Adipose tissue (tissue), 3 donors: Measurements from ENCODE around the gene SBNO2. TPM values are rescaled to one million over a fixed set of nuclear protein-coding genes. Genes with fewer than 3 reads are reported as not detected.
A peak's percentile ranks its signal among the peaks of the same experiment; 100 is the strongest.

Source experiments
- H3K27ac ChIP-seq: one replicate; pipeline ENCODE4 v1.5.1; 2013; ENCODE audit warnings: low read depth, low read length
- WGBS, 3 donors: extraction: QIAGEN DNeasy Blood & Tissue Kit; methylation state at CpG; one replicate each; pipeline ENCODE4 v1.1.7; 2013; 5-methylcytosine and 5-hydroxymethylcytosine counted together
- polyA plus RNA-seq, 3 donors: library from polyadenylated mRNA; stranded (reverse); fragments of 200-250 nt; gene quantifications; one replicate each; pipeline ENCODE4 v1.2.3, GENCODE V29; 2013
- donor health status: healthy with polysubstance abuse.
- donor health status: Bipolar disorder and iron deficiency.
- donor health status: healthy.

The SBNO2 gene
- polyA plus RNA-seq, 3 donors = 22.0 to 155 (median 53.1) TPM

- 26 to 37% (median 32%) methylated on average over 68 to 69 of the region's 69 CpGs for WGBS, 3 donors
- peak overlapping the region; percentile 2 for H3K27ac ChIP-seq
Measured at GRCh38 chr19:1105008-1105872, 68.8 kb downstream of the SBNO2 start.

GRCh38 chr19:1104311-1105007 is 69.6 kb downstream of the SBNO2 start:
- 0 to 1% (median 0%) methylated on average over 65 to 93 of the region's 93 CpGs for WGBS, 3 donors
- peak overlapping the region; percentile 95 for H3K27ac ChIP-seq

GRCh38 chr19:1103708-1104310 is 70.3 kb downstream of the SBNO2 start, which contains the start of gene GPX4:
Gene GPX4 (plus strand): TSS chr19:1103994. CDS start chr19:1104044, 50 bp downstream.
- H3K27ac ChIP-seq = peak within 1 kb of the TSS; percentile 95
- WGBS, 3 donors = 0 to 1% (median 1%) methylated on average over 63 to 75 of the region's 75 CpGs

- WGBS, 3 donors = 29 to 37% (median 37%) methylated on average over 20 of the region's 20 CpGs
- peak overlapping the region; percentile 63 for H3K27ac ChIP-seq
Measured at GRCh38 chr19:1103132-1103707, 70.8 kb downstream of the SBNO2 start.

GRCh38 chr19:1102407-1103131 is 71.5 kb downstream of the SBNO2 start:
- peak overlapping the region; percentile 63 for H3K27ac ChIP-seq
- 50 to 66% (median 57%) methylated on average over 17 of the region's 17 CpGs for WGBS, 3 donors

GRCh38 chr19:1101337-1101698 is 72.8 kb downstream of the SBNO2 start:
- peak overlapping the region; percentile 70 for H3K27ac ChIP-seq
- 6 to 38% (median 7%) methylated on average over 9 of the region's 9 CpGs for WGBS, 3 donors

- 40 to 58% (median 51%) methylated on average over 15 of the region's 15 CpGs for WGBS, 3 donors
- H3K27ac ChIP-seq = peak overlapping the region; percentile 40
Measured at GRCh38 chr19:1098177-1099051, 75.7 kb downstream of the SBNO2 start.

GRCh38 chr19:1097810-1098176 is 76.3 kb downstream of the SBNO2 start:
- WGBS, 3 donors = 65 to 75% (median 65%) methylated on average over 7 of the region's 7 CpGs
- no peak overlapping the region for H3K27ac ChIP-seq

GRCh38 chr19:1094978-1095701 is 78.9 kb downstream of the SBNO2 start, which contains the start of gene POLR2E:
Gene POLR2E (minus strand): TSS chr19:1095375. CDS start chr19:1095315, 60 bp downstream.
- 1% methylated on average over 75 to 81 of the region's 81 CpGs for WGBS, 3 donors

GRCh38 chr19:1094655-1094977 is 79.5 kb downstream of the SBNO2 start:
- WGBS, 3 donors = 0 to 2% (median 0%) methylated on average over 19 of the region's 19 CpGs
- H3K27ac ChIP-seq = no peak overlapping the region

More at GRCh38 chr19:1094978-1095701, 78.9 kb downstream of the SBNO2 start, which contains the start of gene POLR2E:
- no peak within 1 kb of the TSS for H3K27ac ChIP-seq

- WGBS, 3 donors = 60 to 64% (median 64%) methylated on average over 31 to 32 of the region's 32 CpGs
- H3K27ac ChIP-seq = no peak overlapping the region
Measured at GRCh38 chr19:1093811-1094553, 80.1 kb downstream of the SBNO2 start.

GRCh38 chr19:1093330-1093729 is 80.7 kb downstream of the SBNO2 start:
- WGBS, 3 donors = 87% methylated on average over 14 to 15 of the region's 15 CpGs

GRCh38 chr19:1091544-1092175 is 82.4 kb downstream of the SBNO2 start:
- 84 to 91% (median 89%) methylated on average over 27 of the region's 27 CpGs for WGBS, 3 donors
- no peak overlapping the region for H3K27ac ChIP-seq

More at GRCh38 chr19:1093330-1093729, 80.7 kb downstream of the SBNO2 start:
- H3K27ac ChIP-seq = no peak overlapping the region

- 92 to 94% (median 92%) methylated on average over 37 to 38 of the region's 38 CpGs for WGBS, 3 donors
Measured at GRCh38 chr19:1090731-1091543, 83.1 kb downstream of the SBNO2 start.

GRCh38 chr19:1089891-1090290 is 84.2 kb downstream of the SBNO2 start:
- no peak overlapping the region for H3K27ac ChIP-seq
- 75 to 91% (median 82%) methylated on average over 17 to 22 of the region's 22 CpGs for WGBS, 3 donors

More at GRCh38 chr19:1090731-1091543, 83.1 kb downstream of the SBNO2 start:
- H3K27ac ChIP-seq = no peak overlapping the region
